ENCODE data around the gene ADGRG4.
"Not testable (repeated sequence)": the region's sequence is repeated elsewhere in the genome, so short reads cannot be mapped to it uniquely, and the experiment has no call there.

The ADGRG4 gene

DNA sequence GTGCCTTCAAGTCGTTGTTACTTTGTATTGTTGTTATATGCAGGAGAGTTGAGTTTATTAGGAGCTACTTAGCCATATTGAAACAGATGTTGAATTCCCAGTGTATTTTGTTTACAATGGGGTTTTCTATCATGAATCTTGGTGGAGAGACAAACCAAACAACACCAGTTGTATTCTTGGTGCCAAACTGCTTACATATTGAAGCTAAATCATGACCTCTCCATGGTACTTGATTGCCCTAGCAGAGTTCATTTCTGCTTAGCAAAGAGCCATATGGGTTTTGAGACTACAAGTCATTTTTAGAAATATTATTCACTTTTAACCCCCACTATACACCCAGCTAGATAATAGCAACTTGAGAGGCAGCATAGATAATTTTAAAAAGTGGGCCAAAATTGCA lies 85.4 kb downstream of the ADGRG4 start:
- no peak for DNase-seq (ENCODE audit: low read depth)

- no peak for DNase-seq (ENCODE audit: low read depth)
Observed at GRCh38 chrX:136386826-136387225, 86.1 kb downstream of the ADGRG4 start.

DNA sequence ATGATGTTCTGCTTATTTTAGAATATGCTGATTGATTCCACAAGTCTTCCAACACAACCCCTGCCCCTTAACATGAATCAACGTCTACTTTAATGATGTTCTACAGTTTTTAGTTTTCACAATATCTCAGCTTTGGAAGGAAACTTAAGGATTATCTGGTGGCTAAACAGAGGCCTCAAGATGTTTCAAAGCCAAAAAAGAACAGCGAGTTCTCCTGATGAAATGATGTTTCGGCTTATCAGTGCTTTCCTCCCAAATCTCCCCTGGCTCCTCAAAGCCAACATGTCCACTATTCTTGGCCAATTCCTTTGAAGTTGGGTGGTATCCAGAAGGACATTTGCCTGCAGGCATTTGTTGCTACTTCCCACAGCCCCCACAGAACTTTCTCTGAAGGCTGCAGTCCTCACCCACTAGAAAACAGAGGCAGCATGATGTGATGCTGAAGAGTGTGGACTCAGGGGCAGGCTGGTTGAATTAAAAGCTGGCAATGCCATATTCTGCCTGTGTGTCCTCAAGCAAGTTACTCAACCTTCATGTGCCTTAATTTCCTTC lies 87.3 kb downstream of the ADGRG4 start:
- no peak for DNase-seq (ENCODE audit: low read depth)

- no peak for DNase-seq (ENCODE audit: low read depth)
Observed at GRCh38 chrX:136390921-136391320, 90.2 kb downstream of the ADGRG4 start.

DNA sequence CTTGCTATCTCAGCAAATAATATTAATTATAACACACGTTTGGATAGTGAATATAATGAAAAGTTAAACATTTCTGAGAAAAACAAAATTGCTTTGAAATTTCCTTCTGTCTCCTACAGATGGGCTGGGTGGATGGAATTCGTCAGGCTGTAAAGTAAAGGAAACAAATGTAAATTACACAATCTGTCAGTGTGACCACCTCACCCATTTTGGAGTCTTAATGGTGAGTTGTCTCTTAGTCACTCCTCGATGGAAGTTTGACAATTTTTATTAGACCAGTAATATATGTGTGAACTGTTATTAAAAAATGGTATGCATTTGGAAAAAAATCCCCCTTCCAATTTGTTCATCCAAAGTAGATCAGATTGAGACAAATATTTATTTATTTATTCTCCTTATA lies 94.5 kb downstream of the ADGRG4 start:
- peak; percentile 1 for DNase-seq (ENCODE audit: low read depth)

DNA sequence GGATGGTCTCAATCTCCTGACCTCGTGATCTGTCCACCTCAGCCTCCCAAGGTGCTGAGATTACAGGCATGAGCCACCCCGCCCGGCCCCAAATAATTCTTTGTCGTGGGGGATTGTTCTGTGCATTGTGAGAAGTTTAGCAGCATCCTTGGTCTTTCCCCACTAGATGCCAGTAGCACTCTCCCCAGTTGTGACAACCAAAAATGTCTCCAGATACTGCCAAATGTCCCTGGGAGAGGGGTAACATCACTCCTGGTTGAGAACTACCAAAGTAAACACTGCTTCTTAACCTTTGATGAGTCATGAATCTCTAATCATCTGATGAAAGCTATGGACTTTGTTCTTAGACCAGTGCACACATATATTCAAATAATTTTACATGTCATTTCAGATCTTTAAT lies 96.2 kb downstream of the ADGRG4 start:
- no peak for DNase-seq (ENCODE audit: low read depth)

- DNase-seq (ENCODE audit: low read depth): no peak
Observed at GRCh38 chrX:136405126-136405525, 104.4 kb downstream of the ADGRG4 start.

DNA sequence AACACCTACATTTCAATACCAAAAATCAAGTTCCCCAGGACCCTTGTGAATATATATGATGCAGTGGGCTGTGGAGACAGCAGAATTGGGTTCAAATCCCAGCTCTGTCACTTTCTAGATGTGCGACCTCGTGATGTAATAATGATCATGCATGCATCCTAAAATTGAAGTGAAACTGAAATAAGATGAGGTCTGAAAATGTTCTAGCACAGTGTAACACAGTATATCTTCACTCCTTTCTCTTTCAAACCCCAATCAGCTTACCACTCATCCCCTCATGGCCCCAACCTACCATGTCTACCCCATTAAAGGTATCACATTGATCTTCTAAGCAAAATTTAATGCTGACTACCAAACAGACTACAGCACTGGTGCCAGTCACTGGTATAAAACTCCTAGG lies 117.0 kb downstream of the ADGRG4 start:
- no peak for DNase-seq (ENCODE audit: low read depth)

DNA sequence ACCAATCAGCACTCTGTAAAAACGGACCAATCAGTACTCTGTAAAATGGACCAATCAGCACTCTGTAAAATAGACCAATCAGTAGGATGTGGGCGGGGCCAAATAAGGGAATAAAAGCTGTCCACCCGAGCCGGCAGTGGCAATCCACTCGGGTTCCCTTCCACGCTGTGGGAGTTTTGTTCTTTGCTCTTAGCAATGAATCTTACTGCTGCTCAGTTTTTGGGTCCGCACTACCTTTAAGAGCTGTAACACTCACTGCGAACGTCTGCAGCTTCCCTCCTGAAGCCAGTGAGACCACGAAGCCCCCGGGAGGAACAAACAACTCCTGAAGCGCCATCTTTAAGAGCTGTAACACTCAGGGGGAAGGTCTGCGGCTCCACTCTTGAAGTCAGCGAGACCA lies 120.6 kb downstream of the ADGRG4 start:
- DNase-seq (ENCODE audit: low read depth): no peak

GRCh38 chrX:136423724-136424123 lies 123.0 kb downstream of the ADGRG4 start:
- no peak for DNase-seq (ENCODE audit: low read depth)

GRCh38 chrX:136425996-136426395 lies 125.2 kb downstream of the ADGRG4 start:
- DNase-seq (ENCODE audit: low read depth): no peak

GRCh38 chrX:136431625-136432024 lies 130.9 kb downstream of the ADGRG4 start:
- DNase-seq (ENCODE audit: low read depth): no peak

GRCh38 chrX:136437774-136438173 lies 137.0 kb downstream of the ADGRG4 start:
- DNase-seq (ENCODE audit: low read depth): no peak

DNA sequence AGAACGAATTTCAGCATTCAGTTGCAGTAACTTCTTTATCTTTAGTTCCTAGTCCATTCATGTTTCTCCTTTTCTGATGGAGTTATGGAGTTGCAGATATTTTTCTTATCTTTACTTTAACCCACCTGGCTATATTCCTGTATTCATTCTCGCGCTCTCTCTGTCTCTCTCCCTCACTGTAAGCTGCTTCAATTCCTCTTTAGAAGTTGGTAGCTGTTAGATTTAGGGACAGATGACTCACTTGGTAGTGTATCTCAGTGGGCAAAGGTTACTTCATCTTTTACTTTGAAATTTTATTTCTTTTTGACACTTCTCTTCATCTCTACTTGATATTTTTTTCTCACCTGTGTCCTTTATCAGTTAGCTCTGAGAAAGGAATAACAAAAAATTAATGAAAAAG lies 137.4 kb downstream of the ADGRG4 start:
- no peak for DNase-seq (ENCODE audit: low read depth)

GRCh38 chrX:136445674-136446073 lies 144.9 kb downstream of the ADGRG4 start:
- not testable (repeated sequence) for DNase-seq (ENCODE audit: low read depth)

- no peak for DNase-seq (ENCODE audit: low read depth)
Observed at GRCh38 chrX:136446208-136446607, 145.4 kb downstream of the ADGRG4 start.

DNA sequence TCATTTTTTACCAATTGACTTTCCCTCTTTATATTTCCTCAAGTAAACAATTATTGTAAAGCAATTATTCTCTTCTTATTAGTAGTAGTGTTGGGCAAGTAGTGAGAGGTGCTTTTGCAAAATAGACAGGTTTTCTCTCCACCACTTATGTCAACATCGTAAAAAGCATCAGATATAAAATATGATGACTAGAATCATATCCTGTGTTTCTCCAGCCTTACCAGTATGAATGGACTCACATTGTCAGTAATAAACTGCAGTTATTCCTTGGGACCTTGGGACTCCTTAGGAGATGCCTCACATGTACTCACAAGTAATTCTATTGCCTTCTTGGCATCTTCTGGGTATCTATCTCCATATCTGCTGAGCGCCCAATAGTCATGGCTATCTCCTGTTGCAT lies 146.5 kb downstream of the ADGRG4 start:
- no peak for DNase-seq (ENCODE audit: low read depth)

- DNase-seq (ENCODE audit: low read depth): no peak
Observed at GRCh38 chrX:136447968-136448367, 147.2 kb downstream of the ADGRG4 start.

- DNase-seq (ENCODE audit: low read depth): no peak
Observed at GRCh38 chrX:136450050-136450830, 149.5 kb downstream of the ADGRG4 start.

GRCh38 chrX:136452614-136453013 lies 151.9 kb downstream of the ADGRG4 start:
- DNase-seq (ENCODE audit: low read depth): no peak

GRCh38 chrX:136453114-136453513 lies 152.4 kb downstream of the ADGRG4 start:
- DNase-seq (ENCODE audit: low read depth): no peak

GRCh38 chrX:136453771-136454170 lies 153.0 kb downstream of the ADGRG4 start:
- DNase-seq (ENCODE audit: low read depth): no peak

- DNase-seq (ENCODE audit: low read depth): no peak
Observed at GRCh38 chrX:136456133-136456532, 155.4 kb downstream of the ADGRG4 start.

DNA sequence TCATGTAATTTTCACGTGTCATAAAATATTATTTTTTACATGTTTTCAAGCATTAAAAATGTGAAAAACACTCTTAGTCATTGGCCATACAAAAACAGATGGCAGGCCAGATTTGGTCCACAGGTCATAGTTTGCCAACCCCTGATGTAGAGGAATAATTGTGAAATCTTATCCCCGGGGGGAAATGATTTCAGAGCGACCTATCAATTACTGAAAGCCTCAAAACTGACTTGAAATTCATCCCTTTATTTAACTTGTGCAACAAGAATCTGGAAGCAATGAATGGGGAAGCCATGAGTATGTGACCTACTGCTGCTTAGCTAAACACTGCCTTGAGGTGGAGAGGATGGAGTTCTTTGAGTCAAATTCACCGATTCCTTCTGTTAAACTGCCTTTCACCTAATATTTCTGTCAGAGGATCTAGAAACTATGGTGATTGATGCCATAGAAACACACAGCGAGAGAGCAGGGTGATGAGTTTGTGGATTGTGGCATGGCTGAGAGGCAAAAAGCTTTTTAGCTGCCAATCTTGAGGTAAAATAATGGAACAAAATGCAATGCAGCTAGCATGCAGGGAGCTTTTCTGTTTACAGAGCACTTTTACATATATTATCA lies 156.6 kb downstream of the ADGRG4 start:
- DNase-seq (ENCODE audit: low read depth): no peak
